ENCODE measurements around the gene PPP1R3G.

The PPP1R3G gene

DNA sequence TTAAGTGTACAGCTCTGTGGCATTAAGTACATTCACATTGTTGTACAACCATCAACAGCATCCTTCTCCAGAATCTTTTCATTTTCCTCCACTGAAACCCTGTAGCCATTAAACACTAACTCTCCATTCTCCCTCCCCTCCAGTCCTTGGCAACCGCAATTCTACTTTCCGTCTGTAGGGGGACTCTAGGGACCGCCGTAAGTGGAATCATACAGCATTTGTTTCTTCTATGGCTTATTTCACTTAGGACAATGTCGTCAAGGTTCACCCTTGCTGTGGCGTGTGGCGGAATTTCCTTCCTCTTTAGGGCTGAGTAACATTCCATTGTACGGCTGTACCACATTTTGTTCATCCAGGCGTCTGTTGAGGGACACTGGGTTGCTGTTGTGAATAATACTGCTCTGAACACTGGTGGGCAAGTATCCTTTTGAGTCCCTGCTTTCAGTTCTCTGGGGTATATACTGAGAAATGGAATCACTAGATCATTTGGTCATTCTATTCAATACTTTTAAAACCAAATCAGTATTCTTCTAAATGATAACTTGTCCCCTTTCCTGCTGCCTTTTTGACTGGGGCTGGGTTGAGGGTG lies 50.7 kb downstream of the PPP1R3G start:
- H3K4me3 ChIP-seq (ENCODE audit: low read depth, low read length): no peak overlapping the region
- DNase-seq: peak; percentile 75
- H3K9me3 ChIP-seq (ENCODE audit: severe bottlenecking): no peaks in the 10 kb centered on the region
- TF ChIP-seq, protein P1, sequence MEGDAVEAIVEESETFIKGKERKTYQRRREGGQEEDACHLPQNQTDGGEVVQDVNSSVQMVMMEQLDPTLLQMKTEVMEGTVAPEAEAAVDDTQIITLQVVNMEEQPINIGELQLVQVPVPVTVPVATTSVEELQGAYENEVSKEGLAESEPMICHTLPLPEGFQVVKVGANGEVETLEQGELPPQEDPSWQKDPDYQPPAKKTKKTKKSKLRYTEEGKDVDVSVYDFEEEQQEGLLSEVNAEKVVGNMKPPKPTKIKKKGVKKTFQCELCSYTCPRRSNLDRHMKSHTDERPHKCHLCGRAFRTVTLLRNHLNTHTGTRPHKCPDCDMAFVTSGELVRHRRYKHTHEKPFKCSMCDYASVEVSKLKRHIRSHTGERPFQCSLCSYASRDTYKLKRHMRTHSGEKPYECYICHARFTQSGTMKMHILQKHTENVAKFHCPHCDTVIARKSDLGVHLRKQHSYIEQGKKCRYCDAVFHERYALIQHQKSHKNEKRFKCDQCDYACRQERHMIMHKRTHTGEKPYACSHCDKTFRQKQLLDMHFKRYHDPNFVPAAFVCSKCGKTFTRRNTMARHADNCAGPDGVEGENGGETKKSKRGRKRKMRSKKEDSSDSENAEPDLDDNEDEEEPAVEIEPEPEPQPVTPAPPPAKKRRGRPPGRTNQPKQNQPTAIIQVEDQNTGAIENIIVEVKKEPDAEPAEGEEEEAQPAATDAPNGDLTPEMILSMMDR (IDR thresholded peaks at IDR 0.05; ENCODE audit: low read depth, low read length): peak; percentile 80
- no peak overlapping the region for H3K27ac ChIP-seq
- H3K36me3 ChIP-seq: no peaks in the 10 kb centered on the region
- no peaks in the 10 kb centered on the region for H3K27me3 ChIP-seq (ENCODE audit: insufficient read depth, low read depth, severe bottlenecking)

DNA sequence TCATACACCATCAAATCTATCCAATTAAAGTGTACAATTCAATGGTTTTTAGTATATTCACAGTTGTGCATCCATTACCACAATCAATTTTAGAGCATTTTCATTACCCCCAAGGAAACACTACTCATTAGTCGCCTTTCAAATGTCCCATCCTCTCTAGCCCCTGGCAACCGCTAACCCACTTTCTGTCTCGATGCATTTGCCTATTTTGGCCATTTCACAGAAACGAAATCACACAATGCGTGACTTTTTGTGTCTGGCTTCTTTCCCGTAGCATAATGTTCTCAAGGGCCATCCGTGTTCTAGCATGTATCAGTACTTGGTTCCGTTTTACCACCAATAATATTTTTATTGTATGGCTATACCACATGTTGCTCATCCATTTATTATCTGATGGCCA lies 51.7 kb downstream of the PPP1R3G start:
- Histone ChIP-seq H3K36me3 (no peaks in the 10 kb centered on the region), H3K9me3 (ENCODE audit: severe bottlenecking) (no peaks in the 10 kb centered on the region), H3K27ac (no peak overlapping the region), H3K27me3 (ENCODE audit: insufficient read depth, low read depth, severe bottlenecking) (no peaks in the 10 kb centered on the region), H3K4me3 (ENCODE audit: low read depth, low read length) (no peak overlapping the region)
- DNase-seq: no peak
- TF ChIP-seq, protein P1 (IDR thresholded peaks at IDR 0.05; ENCODE audit: low read depth, low read length): no peak
